ENCODE data around the gene TMEM267.

- TF ChIP-seq CTCF (IDR thresholded peaks at IDR 0.05), result no peak
- no peak for TF ChIP-seq POLR2A (IDR thresholded peaks at IDR 0.05)
- TF ChIP-seq EP300 (IDR thresholded peaks at IDR 0.05), result no peak
Measured at GRCh38 chr5:43486353-43486752, 2.7 kb upstream of the TMEM267 start.
